GM06990 (cell line): ENCODE results near the gene TMEM140.

Experiments
- DNase-seq: peaks from one replicate; pipeline ENCODE4 v3.0.0-alpha.2; 2011; ENCODE audit not compliant: insufficient read length; ENCODE audit errors: extremely low read depth
- H3K27me3 ChIP-seq: replicated peaks from 2 replicates; pipeline ENCODE4 v1.6.0; 2011; ENCODE audit warnings: low read length; ENCODE audit not compliant: control insufficient read depth, insufficient read depth
- H3K36me3 ChIP-seq: 2 replicates; pipeline ENCODE4 v1.5.1; 2011; ENCODE audit warnings: low read length; ENCODE audit not compliant: control insufficient read depth, insufficient read depth
- H3K4me3 ChIP-seq: replicated peaks from 2 replicates; pipeline ENCODE4 v1.5.1; 2011; ENCODE audit warnings: low read depth, mild to moderate bottlenecking, control low read depth, low read length
- CTCF ChIP-seq: IDR thresholded peaks from 2 replicates; pipeline ENCODE4 v1.5.1; 2011; ENCODE audit warnings: low read length, control low read depth, mild to moderate bottlenecking, inconsistent platforms; ENCODE audit not compliant: insufficient read depth, poor library complexity, severe bottlenecking

TMEM140 gene

DNA sequence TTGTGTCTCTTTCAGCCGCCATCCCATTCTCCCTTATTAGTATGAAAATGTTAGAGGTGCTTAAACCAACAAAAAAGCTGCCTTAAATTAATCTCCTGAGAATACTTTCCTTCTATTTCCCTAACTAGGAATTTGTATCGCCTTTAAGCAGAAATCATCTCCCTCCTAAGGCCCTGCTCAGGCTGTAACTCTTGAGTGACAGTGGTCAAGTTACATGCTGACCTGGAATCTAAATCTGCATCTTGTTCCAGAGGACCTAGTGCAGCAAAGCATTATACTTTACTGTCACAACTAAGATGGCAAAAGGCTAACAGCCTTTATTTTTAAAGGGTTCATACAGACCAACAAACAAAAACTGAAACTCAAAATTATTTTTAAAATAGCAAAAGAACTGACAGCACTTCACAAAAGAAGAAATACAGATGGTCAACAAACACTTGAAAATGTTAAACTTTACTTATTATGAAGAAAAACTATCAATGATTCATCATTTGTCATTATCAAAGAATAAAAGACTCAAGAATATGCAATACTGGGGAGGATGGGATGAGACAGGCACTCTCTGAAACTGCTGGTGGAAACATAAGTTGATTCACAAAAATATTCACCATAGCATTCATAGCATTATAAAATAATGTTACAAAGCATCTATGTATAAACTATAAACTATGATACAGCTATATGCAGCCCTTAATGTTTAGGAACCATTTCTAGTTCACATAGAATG lies 11.7 kb downstream of the TMEM140 start:
- Histone ChIP-seq H3K27me3 (no peaks in the 10 kb centered on the region), H3K4me3 (no peak overlapping the region; the same call in 1 of the 2 replicates), H3K36me3 (peaks cover 12% of the 10 kb centered on the region)
- no peak for TF ChIP-seq CTCF
- no peak for DNase-seq

GRCh38 chr7:135160098-135160857 lies 12.4 kb downstream of the TMEM140 start:
- no peak for DNase-seq

DNA sequence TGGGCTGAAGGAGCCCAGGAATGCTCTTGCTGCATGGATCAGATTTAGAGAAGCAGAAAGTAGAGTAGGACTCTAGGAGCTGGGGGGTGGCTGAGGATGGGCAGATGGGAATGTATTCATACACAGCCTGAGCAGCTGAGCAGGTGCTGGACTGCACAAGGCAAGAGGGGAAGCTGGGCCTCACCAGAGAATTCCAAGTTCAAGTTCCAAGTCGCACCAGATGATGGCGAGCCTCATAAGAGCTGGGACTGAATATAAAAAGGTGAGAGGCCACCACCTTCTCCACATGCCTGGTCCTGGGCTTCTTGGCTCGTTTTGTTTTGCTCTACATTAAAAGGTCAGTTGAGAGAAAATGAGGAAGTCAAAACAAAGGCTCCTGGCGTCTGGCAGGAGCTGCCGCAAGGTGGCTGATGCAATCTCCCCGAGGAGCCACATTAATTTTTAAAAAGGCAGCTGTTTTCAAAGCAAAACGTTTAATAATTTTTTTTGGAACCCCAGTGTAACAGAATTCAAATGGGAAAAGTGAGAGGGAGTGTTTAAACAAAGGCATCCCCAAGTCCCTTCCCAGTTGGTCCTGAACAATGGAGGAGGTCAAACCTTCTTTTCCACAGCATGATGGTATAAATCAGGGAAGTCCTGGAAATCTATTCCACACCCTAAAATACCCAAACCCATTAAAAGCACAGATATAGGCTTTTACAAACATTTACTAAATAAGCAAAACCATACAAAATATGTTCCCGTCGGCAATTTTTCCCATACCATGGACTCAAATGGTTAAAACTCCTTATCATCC lies 13.2 kb downstream of the TMEM140 start:
- no peak for TF ChIP-seq CTCF
- Histone ChIP-seq H3K4me3 (no peak overlapping the region), H3K27me3 (no peaks in the 10 kb centered on the region), H3K36me3 (peaks cover 24% of the 10 kb centered on the region)
- no peak for DNase-seq

More at GRCh38 chr7:135160098-135160857, 12.4 kb downstream of the TMEM140 start:
- Histone ChIP-seq H3K27me3 (no peaks in the 10 kb centered on the region), H3K4me3 (no peak overlapping the region; the same call in 1 of the 2 replicates), H3K36me3 (peaks cover 18% of the 10 kb centered on the region)
- no peak for TF ChIP-seq CTCF

- H3K27me3 ChIP-seq: no peaks in the 10 kb centered on the region
- no peak for DNase-seq
- peaks cover 29% of the 10 kb centered on the region for H3K36me3 ChIP-seq
- H3K4me3 ChIP-seq: no peak overlapping the region
- no peak for TF ChIP-seq CTCF
Measured at GRCh38 chr7:135161669-135162068, 13.8 kb downstream of the TMEM140 start.

GRCh38 chr7:135162382-135163001 lies 14.6 kb downstream of the TMEM140 start:
- Histone ChIP-seq H3K36me3 (peaks cover 34% of the 10 kb centered on the region), H3K27me3 (no peaks in the 10 kb centered on the region), H3K4me3 (no peak overlapping the region)
- no peak for TF ChIP-seq CTCF
- no peak for DNase-seq
